Liver (tissue), 3 donors: ENCODE data around the gene FGFBP2.

ENCODE experiments used
- CTCF ChIP-seq: fragments of 150-350 bp; IDR thresholded peaks from 2 replicates; pipeline ENCODE4 v1.5.1; 2017; ENCODE audit warnings: improper control_type of control experiment, low read depth, low read length; ENCODE audit not compliant: missing input control
- FOXA1 ChIP-seq: IDR thresholded peaks from 2 replicates; pipeline ENCODE4 v1.6.1; 2016; ENCODE audit warnings: antibody characterized with exemption
- GABPA ChIP-seq, 2 donors: IDR thresholded peaks in 1 of 2; conservative IDR thresholded peaks in 1 of 2; 2 replicates each; pipeline ENCODE4 v1.6.1; 2016; ENCODE audit warnings: antibody characterized with exemption in 2 of 2, mild to moderate bottlenecking in 1 of 2, moderate library complexity in 1 of 2
- RAD21 ChIP-seq, 2 donors: IDR thresholded peaks; 2 replicates each; pipeline ENCODE4 v1.6.1; 2016; ENCODE audit warnings: antibody characterized with exemption in 2 of 2, mild to moderate bottlenecking in 2 of 2
- REST ChIP-seq: IDR thresholded peaks from 2 replicates; pipeline ENCODE4 v1.6.1; 2016; ENCODE audit warnings: antibody characterized with exemption, mild to moderate bottlenecking
- SP1 ChIP-seq: IDR thresholded peaks from 2 replicates; pipeline ENCODE4 v1.6.1; 2018; ENCODE audit warnings: antibody characterized with exemption, mild to moderate bottlenecking
- TAF1 ChIP-seq: conservative IDR thresholded peaks from 2 replicates; pipeline ENCODE4 v1.6.1; 2016; ENCODE audit warnings: antibody characterized with exemption, mild to moderate bottlenecking
- YY1 ChIP-seq: IDR thresholded peaks from 2 replicates; pipeline ENCODE4 v1.6.1; 2016; ENCODE audit warnings: antibody characterized with exemption, mild to moderate bottlenecking
- donor health status: healthy.
- donor health status: healthy.

GRCh38 chr4:16000708-16001483 lies 37.9 kb upstream of the FGFBP2 start:
- TF ChIP-seq YY1 (no peak), CTCF (no peak), REST (no peak), GABPA (IDR thresholded peaks at IDR 0.05 in 1 of 2, conservative IDR thresholded peaks at IDR 0.05 in 1 of 2) (no peak), FOXA1 (no peak), RAD21 (IDR thresholded peaks at IDR 0.05) (no peak), TAF1 (no peak), SP1 (no peak)
